ENCODE measurements around the gene CAPZA1.

DNA sequence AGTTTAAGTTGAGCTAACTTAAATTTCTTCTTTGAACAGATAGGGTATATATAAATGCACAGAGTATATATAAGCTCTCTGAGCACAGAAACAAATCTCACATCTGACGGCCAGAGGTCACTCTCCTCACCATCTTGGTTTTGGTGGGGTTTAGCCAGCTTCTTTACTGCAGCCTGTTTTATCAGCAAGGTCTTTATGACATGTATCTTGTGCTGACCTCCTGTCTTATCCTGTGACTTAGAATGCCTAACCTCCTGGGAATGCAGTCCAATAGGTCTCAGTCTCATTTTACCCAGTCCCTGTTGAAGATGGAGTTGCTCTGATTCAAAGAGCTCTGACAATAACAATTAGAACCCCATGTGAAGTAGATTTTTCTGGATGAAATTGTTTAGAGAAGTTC lies 53.2 kb downstream of the CAPZA1 start:
- TF ChIP-seq POLR2A (IDR thresholded peaks at IDR 0.05) = no peak
- TF ChIP-seq CTCF (IDR thresholded peaks at IDR 0.05) = no peak

Measured in Peyer's patch (tissue), 4 donors.